ENCODE data around the gene LY9.
"Not testable (repeated sequence)": the region's sequence is repeated elsewhere in the genome, so short reads cannot be mapped to it uniquely, and the experiment has no call there.

The LY9 gene

DNA sequence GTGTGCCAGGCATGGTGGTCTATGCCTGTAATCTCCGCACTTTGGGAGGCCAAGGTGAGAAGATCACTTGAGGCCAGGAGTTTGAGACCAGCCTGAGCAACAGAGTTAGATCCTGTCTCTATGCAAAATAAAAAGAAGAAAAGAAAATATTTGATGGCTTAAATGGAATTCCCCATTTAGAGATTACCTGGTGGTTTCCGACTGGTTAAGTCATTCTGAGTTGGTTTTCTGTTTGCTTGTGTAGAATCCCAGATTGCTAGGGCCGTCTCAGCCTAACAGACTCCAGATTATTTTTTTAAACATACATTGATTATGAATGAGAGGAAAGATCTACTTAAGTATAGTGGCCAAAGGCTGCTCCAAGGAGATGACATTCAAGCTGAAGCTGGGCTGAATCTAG lies 22.9 kb upstream of the LY9 start:
- no peak for DNase-seq (ENCODE audit: low read depth in 4 of 4, low spot score in 1 of 4)

DNA sequence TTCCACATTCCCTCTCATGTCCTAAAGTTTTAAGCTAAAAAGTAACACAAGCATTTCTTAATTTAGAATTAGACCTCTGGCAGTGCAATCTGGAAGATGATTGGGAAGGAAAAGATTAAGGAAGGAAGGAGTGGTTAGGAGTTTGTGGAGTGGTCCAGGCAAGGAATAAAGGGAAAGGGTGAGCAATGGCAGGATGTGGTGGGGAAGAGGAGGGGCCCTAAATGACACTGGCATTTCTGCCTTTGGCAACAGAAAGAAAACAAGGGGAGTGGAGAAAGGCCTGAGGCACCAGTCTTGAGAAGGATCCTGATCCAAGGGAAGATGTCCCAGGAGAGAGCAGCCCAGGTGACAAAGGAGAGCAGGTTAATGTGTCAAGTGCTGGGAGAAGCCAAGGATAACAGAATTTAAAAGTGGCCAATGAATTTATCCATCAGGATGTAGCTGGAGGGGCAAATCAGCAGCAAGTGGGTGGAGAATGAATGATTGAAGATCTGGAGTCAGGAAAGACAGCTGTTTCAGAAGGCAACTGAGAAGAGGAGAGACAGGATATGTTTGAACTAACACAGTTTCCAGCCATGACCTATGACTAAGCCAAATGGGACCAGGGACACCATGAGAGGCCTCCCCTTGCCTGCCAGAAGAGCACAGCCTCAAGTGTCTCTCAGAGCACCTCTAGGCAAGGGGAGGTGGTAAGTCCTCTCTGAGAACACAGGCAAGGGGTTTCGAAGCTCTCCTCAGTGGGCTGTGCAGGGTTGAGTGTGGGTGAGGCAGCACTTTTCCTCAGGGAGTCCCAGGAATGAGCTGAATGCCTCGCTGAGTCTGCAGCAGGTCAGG lies 20.9 kb upstream of the LY9 start:
- DNase-seq (ENCODE audit: low read depth in 4 of 4, low spot score in 1 of 4): no peak

DNA sequence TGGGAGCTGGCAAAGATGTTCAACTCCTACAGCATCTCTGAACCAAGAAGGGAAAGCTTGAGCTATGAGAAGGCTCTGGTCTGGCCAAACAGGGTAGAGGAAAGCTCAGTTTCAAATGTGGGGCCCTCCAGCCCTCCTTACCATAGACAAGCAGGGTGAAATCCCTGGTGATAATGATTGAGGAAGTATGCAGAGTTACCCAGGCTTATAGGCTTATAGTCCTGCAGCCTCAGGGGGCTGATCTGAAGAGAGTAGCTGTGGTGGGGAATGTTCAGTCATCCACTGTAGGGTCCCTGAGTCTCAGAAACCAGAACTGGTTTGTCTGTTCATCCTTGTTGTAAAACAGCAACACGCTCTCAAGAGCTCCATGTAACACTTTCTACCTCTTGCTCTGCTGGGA lies 19.8 kb upstream of the LY9 start:
- no peak for DNase-seq (ENCODE audit: low read depth in 4 of 4, low spot score in 1 of 4)

DNA sequence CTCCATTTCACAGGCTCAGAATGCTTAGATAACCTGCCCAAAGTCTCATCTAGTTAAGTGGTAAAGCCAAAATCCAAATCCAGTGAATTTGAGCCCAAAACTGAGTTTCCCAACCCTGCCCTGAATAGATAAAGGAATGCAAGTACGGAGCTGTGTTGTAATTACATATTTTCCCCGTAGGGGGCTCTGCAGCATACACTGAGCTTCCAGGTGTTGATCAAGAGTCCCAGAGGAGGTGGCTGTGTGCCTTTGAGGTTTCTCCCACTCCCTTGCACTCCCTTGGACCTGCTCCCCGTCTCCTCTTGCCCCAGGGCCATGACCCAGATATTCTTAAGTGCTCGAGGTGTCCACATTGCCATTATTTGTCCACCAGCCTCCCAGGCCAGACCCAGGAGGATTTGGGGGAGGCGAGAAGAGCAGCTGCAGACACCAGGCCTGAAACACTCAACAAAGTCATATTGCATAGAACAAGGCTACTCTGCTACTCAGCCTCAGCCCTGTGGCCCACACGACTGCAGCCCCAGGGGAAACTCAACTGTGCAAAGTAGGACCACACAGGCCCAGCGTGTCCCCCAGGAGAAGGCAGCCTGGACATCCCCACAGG lies 18.4 kb upstream of the LY9 start:
- DNase-seq (ENCODE audit: low read depth in 4 of 4, low spot score in 1 of 4): no peak

GRCh38 chr1:160778976-160779375 lies 17.0 kb upstream of the LY9 start:
- no peak for DNase-seq (ENCODE audit: low read depth in 4 of 4, low spot score in 1 of 4)

GRCh38 chr1:160779626-160780397 lies 16.2 kb upstream of the LY9 start:
- DNase-seq (ENCODE audit: low read depth in 4 of 4, low spot score in 1 of 4): no peak

DNA sequence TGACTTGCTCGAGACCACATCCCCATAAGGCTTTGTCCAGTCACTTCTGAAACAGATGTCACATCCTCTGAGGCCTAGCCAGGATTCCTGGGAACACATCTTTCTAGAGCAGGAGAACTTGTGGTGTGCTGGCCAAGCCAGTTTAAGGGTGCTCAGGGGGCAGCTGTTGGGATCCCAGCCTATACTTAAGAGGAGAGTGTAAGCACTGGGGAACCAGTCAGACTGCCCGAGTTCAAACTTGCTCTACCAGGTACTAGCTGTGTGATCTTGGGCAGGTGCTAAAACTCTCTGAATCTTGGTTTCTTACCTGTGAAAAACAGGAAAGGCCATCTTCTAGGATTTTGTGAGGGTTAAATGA lies 15.6 kb upstream of the LY9 start:
- DNase-seq (ENCODE audit: low read depth in 4 of 4, low spot score in 1 of 4): no peak

DNA sequence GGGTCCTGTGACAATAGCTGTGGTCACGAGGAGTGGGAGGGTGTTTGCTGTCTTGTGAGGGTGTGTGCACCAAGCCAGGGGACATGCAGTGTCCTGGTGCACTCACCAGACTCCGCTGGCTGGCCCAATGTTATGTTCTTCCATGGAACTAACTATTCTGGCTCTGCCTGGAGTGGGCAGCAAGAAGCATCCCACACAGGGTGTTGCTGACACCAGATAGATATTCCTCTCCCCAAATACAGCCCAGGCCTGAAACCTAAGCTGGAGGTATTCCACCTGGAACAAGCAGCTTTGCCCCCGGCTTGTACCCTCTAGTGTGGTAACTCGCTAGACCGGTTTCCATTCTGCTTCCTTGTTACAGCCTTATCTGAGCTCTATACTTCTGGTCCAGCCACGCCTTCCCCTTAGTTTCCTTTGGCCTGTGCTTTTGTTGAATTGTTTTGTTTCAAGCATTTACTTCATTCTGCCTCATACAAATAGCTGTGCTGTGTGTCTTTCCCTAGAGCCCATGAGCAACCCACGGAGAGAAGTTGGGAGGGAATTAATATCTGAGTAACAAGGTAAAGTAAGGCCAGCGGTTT lies 14.7 kb upstream of the LY9 start:
- DNase-seq (ENCODE audit: low read depth in 4 of 4, low spot score in 1 of 4): no peak

GRCh38 chr1:160781914-160782689 lies 13.9 kb upstream of the LY9 start:
- no peak for DNase-seq (ENCODE audit: low read depth in 4 of 4, low spot score in 1 of 4)

- not testable (repeated sequence) for DNase-seq (ENCODE audit: low read depth in 4 of 4, low spot score in 1 of 4)
Measured at GRCh38 chr1:160782988-160783765, 12.8 kb upstream of the LY9 start.

DNA sequence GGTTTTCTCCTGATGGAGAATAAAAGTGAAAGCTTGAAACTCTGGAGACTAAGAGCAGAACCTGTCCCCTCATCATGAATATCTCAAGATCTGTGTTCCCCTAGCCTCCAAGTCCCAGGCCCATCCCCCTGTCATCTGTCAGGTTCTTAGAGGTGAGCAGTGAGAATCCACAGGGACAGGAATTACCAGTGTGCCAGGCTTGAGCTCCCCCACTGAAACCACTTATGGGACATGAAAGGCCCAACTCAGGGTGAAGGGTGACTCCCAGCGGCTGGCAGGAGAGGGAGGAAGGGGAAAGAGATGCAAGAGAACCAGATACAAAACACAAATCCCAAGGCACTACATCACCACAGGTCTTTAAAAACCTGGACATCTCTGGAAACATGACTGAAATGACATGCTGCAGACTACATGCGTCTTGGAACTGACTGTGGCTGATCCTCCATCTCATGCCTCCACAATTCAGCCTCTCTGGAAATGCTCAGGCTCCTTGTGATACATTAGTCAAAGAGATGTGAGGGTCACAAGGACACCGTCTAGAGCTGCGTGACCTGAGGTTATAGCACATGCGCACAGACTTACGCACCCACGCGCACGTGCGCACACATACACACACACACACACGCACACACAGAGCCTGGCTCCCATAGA lies 6.8 kb upstream of the LY9 start:
- DNase-seq (ENCODE audit: low read depth in 4 of 4, low spot score in 1 of 4): no peak

DNA sequence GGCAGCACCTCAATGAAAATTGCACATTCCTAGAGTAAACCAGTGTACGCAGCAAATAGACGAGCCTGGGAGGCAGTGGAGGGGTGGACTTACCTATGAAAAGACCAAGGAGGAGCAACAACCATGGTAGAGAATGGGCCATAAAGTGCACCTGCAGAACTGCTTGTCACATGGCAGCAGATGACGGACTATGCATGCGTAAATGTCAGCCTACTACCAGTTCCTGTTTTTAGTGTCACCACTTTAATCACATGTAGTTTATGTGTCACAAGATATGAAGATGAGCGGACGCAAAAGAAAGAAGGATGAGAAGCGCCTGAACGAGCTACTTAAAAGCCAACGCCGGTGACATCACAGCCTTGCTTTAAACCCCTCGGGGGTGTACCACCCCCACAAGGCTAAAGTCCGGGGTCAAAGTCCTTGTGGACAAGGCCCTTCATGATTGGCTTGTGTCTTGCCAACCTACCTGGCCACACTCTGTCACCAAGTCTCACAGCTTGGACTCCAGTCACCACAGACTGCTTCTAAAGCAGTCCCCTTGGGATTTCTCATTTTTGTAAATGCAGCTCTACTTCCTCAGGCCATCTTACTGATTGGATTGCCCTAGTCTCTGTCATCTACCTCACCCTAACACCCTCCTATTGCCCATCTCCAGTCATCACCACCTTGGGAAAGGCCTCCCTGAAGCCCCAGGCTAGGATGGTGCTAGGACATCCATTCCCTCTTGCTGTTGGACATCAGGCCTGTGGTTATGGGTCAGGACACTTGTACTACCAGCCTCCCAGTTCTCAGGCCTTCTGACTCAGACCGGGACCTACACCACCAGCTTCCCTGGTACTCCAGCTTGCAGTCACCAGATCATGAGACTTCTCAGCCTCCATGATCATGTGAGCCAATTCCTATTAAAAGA lies 6.0 kb upstream of the LY9 start:
- DNase-seq (ENCODE audit: low read depth in 4 of 4, low spot score in 1 of 4): no peak

DNA sequence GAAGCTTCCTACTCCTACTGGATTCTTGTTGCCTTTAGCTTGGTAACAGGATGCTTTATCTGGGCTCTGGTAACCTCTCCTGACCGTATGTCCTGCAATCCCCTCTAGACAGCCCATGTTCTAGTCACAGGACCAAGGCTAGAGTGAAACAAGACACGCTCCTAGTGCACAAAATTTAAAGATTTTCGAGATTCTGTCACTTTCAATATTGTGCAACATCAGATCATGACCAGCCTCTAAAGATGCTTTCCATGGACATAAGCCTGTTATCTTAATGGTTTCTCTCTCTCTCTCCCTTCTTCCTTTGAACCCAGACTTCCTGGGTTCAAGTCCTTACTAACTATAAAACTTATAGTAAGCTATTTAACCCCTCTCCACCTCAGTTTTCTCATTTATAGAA lies 1.6 kb upstream of the LY9 start:
- DNase-seq (ENCODE audit: low read depth in 4 of 4, low spot score in 1 of 4): no peak

DNA sequence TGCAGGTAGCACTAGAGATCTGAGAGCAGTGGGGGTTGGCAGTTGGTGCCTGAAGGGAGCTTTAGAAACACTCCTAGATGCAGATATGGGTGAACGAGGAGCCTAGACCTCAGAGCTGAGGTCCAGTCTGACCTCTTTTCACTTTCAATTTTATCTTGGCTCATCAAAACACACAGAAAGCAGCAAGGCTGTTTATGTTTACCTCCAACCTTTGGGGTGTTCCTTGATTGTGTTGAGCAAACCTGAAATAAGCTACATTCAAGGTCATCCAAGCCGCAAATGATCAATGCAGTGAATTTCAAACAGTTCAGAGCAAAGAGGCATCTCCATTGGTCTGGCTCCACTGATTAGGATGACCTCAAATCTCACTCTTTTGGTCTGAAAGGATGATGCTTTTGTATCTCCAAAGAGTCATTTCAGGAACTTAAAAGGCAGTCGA lies 1.3 kb downstream of the LY9 start:
- DNase-seq (ENCODE audit: low read depth in 4 of 4, low spot score in 1 of 4): no peak

- no peak for DNase-seq (ENCODE audit: low read depth in 4 of 4, low spot score in 1 of 4)
Measured at GRCh38 chr1:160797861-160798273, 1.9 kb downstream of the LY9 start.

DNA sequence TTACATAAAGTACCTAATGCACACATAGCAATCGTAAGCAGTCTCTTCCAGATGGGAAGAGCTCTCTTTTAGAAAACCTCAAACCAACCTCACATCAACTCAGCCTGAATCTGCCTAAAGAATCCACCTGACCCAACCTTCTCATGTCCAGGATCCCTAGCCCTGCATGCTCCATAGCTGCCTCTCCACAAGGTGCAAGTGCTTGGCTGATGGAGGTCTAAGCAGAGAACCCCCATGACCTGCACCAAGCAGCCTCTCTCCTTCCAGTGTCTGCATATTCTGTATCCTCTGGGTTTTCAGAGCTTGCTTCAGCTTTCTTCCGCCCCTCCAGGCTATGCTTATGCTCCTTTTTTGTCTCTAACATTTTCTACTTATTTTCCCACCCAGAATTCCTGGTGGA lies 2.5 kb downstream of the LY9 start:
- DNase-seq (ENCODE audit: low read depth in 4 of 4, low spot score in 1 of 4): no peak

GRCh38 chr1:160799641-160800040 lies 3.7 kb downstream of the LY9 start:
- DNase-seq (ENCODE audit: low read depth in 4 of 4, low spot score in 1 of 4): no peak

DNA sequence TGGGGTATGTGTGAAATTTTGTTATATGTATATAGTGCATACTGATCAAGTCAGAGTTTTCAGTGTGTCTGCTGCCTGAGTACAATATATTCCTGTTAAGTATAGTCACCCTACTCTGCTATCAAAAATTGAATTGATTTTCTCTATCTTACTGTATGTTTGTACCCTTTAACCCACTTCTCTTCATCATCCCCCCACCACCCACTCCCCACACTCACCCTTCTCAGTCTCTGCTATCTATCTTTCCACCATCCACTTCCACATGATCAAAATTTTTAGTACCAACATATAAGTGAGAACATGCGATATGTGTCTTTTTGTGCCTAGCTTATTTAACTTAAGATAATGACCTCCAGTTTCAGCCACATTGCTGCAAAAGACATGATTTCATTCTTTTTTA lies 4.2 kb downstream of the LY9 start:
- no peak for DNase-seq (ENCODE audit: low read depth in 4 of 4, low spot score in 1 of 4)

Data from stimulated activated CD4-positive, alpha-beta T cell treated with anti-CD3 and anti-CD28 coated beads, Interleukin-1b, Interleukin-23, amount 100 ng/mL, for 24 hours (primary cell).